ENCODE data around the gene TMSB4X. TPM values are rescaled to one million over a fixed set of nuclear protein-coding genes. Genes with fewer than 3 reads are reported as not detected.

The TMSB4X gene
- total and polyA plus RNA-seq, 2 of the 8 experiments (the other 6 are each of a cell fraction or from before 2014, with no cell fraction given) = 2,063 to 2,112 TPM

- no peak for TF ChIP-seq RAD21 (IDR thresholded peaks at IDR 0.05 in 1 of 2, conservative IDR thresholded peaks at IDR 0.05 in 1 of 2; ENCODE audit: low read depth in 2 of 2, low read length in 2 of 2)
- no peak for TF ChIP-seq SIN3A (conservative IDR thresholded peaks at IDR 0.05 in 1 of 2, IDR thresholded peaks at IDR 0.05 in 1 of 2; ENCODE audit: low read depth in 1 of 2, low read length in 2 of 2)
- no peak for TF ChIP-seq TAF7 (optimal IDR thresholded peaks at IDR 0.05; ENCODE audit: borderline replicate concordance, low read depth, low read length)
- TF ChIP-seq EP300 (IDR thresholded peaks at IDR 0.05; ENCODE audit: borderline replicate concordance in 1 of 2, low read depth in 2 of 2, low read length in 2 of 2) = no peak
- no peak for TF ChIP-seq CHD1 (IDR thresholded peaks at IDR 0.05; ENCODE audit: low read depth, low read length)
- TF ChIP-seq RXRA (IDR thresholded peaks at IDR 0.05; ENCODE audit: insufficient read depth, low read depth, low read length) = no peak
- no peak for TF ChIP-seq PHF8 (conservative IDR thresholded peaks at IDR 0.05; ENCODE audit: low read depth, low read length)
- TF ChIP-seq RBBP5 (IDR thresholded peaks at IDR 0.05; ENCODE audit: borderline replicate concordance, low read depth, low read length) = no peak
Measured at GRCh38 chrX:12984603-12985319, 9.9 kb downstream of the TMSB4X start (continued).

All from H1 (cell line).